Measurements from ENCODE around the gene RGS19. TPM values are rescaled to one million over a fixed set of nuclear protein-coding genes. Genes with fewer than 3 reads are reported as not detected.

Gene RGS19
- total and polyA plus RNA-seq, 2 of the 8 experiments (the other 6 are each of a cell fraction or from before 2014, with no cell fraction given), result 12.7 to 16.8 TPM

- DNase-seq (ENCODE audit: low read depth in 1 of 2, low spot score in 2 of 2) (no peak), FAIRE-seq (no peak)
- no peak overlapping the region for H2BK5ac ChIP-seq (ENCODE audit: low read depth, low read length)
- H3K36me3 ChIP-seq (ENCODE audit: control insufficient read depth in 2 of 4, insufficient read depth in 4 of 4, low read length in 3 of 4), result no peaks in the 10 kb centered on the region
- POLR2A ChIA-PET (ENCODE audit: partially characterized antibody), result no interaction called here
- peak overlapping the region; percentile 82 for H3K56ac ChIP-seq (replicated peaks; ENCODE audit: insufficient read length, low read depth, low read length)
- TF ChIP-seq BACH1 (IDR thresholded peaks at IDR 0.05; ENCODE audit: low read length) (no peak), SIRT6 (IDR thresholded peaks at IDR 0.05; ENCODE audit: low read length) (no peak), SUZ12 (IDR thresholded peaks at IDR 0.05; ENCODE audit: low read length) (no peak), TAF1 (IDR thresholded peaks at IDR 0.05; ENCODE audit: low read depth, low read length) (no peak), POLR2AphosphoS5 (IDR thresholded peaks at IDR 0.05; ENCODE audit: low read depth, low read length) (no peak)
- H4K5ac ChIP-seq (ENCODE audit: insufficient read length, low read depth, low read length), result no peak overlapping the region
- 63% methylated on average over 6 of the region's 6 CpGs; no CpG with 5 or more reads in 1 of the 2 experiments for WGBS, 2 experiments (ENCODE audit: extremely low coverage in 1 of 2, insufficient coverage in 1 of 2, insufficient read length in 1 of 2, insufficient replicate concordance in 2 of 2, low coverage in 1 of 2, low lambda C conversion rate in 2 of 2, missing lambda C conversion rate in 1 of 2)
- 0 out of 2 replicates have a peak overlapping the region, but pooled peaks have one; percentile 39 for H2AK5ac ChIP-seq (ENCODE audit: low read depth, low read length)
- H3K27ac ChIP-seq (ENCODE audit: low read depth, low read length), result no peak overlapping the region
- peaks cover 0 to 12% (median 9%) of the 10 kb centered on the region in 4 experiments; a peak in 5 of 7 replicates for H3K27me3 ChIP-seq (replicated peaks in 1 of 4; ENCODE audit: control insufficient read depth in 3 of 4, extremely low read depth in 1 of 4, insufficient read depth in 3 of 4, low read length in 3 of 4)
- no peaks in the 10 kb centered on the region for H3K79me1 ChIP-seq (ENCODE audit: low read depth, low read length)
- peaks cover 5% of the 10 kb centered on the region; the same call in 1 of the 2 replicates for H3K23me2 ChIP-seq (ENCODE audit: low read depth, low read length)
- H2BK15ac ChIP-seq (ENCODE audit: low read length), result no peak overlapping the region
- H2BK20ac ChIP-seq (ENCODE audit: low read length), result no peak overlapping the region
- no peaks in the 10 kb centered on the region for H3K79me2 ChIP-seq (ENCODE audit: control insufficient read depth in 1 of 2, insufficient read depth in 2 of 2, low read length in 2 of 2)
- no peak overlapping the region for H3K23ac ChIP-seq (ENCODE audit: insufficient read length)
- H2BK120ac ChIP-seq (replicated peaks; ENCODE audit: low read depth, low read length), result no peak overlapping the region
- no peak overlapping the region for H3K4ac ChIP-seq (replicated peaks; ENCODE audit: insufficient read length, low read depth, low read length)
- no peak overlapping the region for H3K9ac ChIP-seq (replicated peaks in 1 of 4; ENCODE audit: extremely low read depth in 1 of 4, low read depth in 3 of 4, low read length in 3 of 4)
- no peak overlapping the region for H4K91ac ChIP-seq (replicated peaks; ENCODE audit: insufficient read length, low read length)
- CTCF ChIA-PET (ENCODE audit: partially characterized antibody), result no interaction called here
- no peaks in the 10 kb centered on the region for H3K9me3 ChIP-seq (ENCODE audit: insufficient read depth in 2 of 2, low read depth in 1 of 2, low read length in 1 of 2)
- H2AFZ ChIP-seq (ENCODE audit: low read length), result no peak overlapping the region
- H3K14ac ChIP-seq (ENCODE audit: insufficient read length), result no peak overlapping the region
- no peak overlapping the region for H2BK12ac ChIP-seq (ENCODE audit: low read depth, low read length)
- no peak overlapping the region for H3K4me2 ChIP-seq (ENCODE audit: insufficient read depth in 1 of 2, low read depth in 2 of 2, low read length in 2 of 2)
- no peak overlapping the region for H4K8ac ChIP-seq (ENCODE audit: extremely low read depth, insufficient read depth, low read length)
- no peak overlapping the region for H3K4me3 ChIP-seq (ENCODE audit: extremely low read depth in 1 of 4, insufficient read depth in 2 of 4, low read depth in 3 of 4, low read length in 4 of 4)
- H3K18ac ChIP-seq (ENCODE audit: extremely low read depth, low read length), result no peak overlapping the region
- H3K4me1 ChIP-seq (replicated peaks in 1 of 4; ENCODE audit: control insufficient read depth in 3 of 4, insufficient read depth in 4 of 4, low read length in 3 of 4), result peaks cover 0 to 7% (median 2%) of the 10 kb centered on the region in 4 experiments; a peak in 3 of 7 replicates
- H4K20me1 ChIP-seq (replicated peaks in 1 of 2; ENCODE audit: control insufficient read depth in 1 of 2, insufficient read depth in 2 of 2, low read length in 2 of 2), result peaks cover 0 to 2% of the 10 kb centered on the region in 2 experiments
Measured at GRCh38 chr20:64096535-64096934, 17.2 kb upstream of the RGS19 start.
